ENCODE results near the gene CTSE.
"Not testable (repeated sequence)": the region's sequence is repeated elsewhere in the genome, so short reads cannot be mapped to it uniquely, and the experiment has no call there.

Gene CTSE

GRCh38 chr1:206023695-206024094 is at the start of gene CTSE:
Gene CTSE (minus strand): TSS chr1:206023895. CDS start chr1:206023791, 104 bp downstream.
- no peak for DNase-seq (ENCODE audit: low read depth in 1 of 2, low spot score in 1 of 2)
- no peak for TF ChIP-seq JUND (IDR thresholded peaks at IDR 0.05; ENCODE audit: low read depth)
- in situ Hi-C loops (cut with HindIII; ENCODE audit: low pct_unique_long_range_greater_than_20kb, low sequenced_read_pairs): no loop called here

DNA sequence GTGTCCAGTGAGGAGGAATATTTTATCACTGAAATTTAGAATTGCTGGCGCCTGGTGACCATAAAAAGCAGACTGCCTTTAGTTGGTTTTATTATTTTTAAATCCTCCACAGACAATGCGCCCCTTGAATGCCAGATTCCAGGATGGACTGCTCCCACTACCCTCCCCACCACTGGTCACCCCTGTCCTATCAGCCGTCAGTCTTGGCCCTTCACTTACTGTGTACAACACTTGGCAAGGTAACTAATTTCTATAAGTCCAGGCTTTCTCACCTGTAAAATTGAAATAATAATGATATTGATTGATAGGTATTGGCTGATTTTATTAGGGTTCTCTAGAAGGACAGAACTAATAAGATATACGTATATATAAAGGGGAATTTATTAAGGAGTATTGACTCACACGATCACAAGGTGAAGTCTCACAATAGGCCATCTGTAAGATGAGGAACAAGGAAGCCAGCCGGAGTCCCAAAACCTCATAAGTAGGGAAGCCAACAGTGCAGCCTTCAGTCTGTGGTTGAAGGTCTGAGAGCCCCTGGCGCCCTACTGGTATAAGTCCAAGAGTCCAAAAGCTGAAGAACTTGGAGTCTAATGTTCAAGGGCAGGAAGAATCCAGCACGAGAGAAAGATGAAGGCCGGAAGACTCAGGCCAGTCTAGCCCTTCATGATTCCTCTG is 47.1 kb upstream of the CTSE start:
- no peak for DNase-seq (ENCODE audit: low read depth in 1 of 2, low spot score in 1 of 2)
- in situ Hi-C loops (cut with HindIII; ENCODE audit: low pct_unique_long_range_greater_than_20kb, low sequenced_read_pairs): no loop called here
- no peak for TF ChIP-seq JUND (IDR thresholded peaks at IDR 0.05; ENCODE audit: low read depth)

- DNase-seq (ENCODE audit: low read depth in 1 of 2, low spot score in 1 of 2): no peak
- no peak for TF ChIP-seq JUND (IDR thresholded peaks at IDR 0.05; ENCODE audit: low read depth)
- in situ Hi-C loops (cut with HindIII; ENCODE audit: low pct_unique_long_range_greater_than_20kb, low sequenced_read_pairs): no loop called here
Observed at GRCh38 chr1:206068314-206068713, 44.6 kb upstream of the CTSE start.

DNA sequence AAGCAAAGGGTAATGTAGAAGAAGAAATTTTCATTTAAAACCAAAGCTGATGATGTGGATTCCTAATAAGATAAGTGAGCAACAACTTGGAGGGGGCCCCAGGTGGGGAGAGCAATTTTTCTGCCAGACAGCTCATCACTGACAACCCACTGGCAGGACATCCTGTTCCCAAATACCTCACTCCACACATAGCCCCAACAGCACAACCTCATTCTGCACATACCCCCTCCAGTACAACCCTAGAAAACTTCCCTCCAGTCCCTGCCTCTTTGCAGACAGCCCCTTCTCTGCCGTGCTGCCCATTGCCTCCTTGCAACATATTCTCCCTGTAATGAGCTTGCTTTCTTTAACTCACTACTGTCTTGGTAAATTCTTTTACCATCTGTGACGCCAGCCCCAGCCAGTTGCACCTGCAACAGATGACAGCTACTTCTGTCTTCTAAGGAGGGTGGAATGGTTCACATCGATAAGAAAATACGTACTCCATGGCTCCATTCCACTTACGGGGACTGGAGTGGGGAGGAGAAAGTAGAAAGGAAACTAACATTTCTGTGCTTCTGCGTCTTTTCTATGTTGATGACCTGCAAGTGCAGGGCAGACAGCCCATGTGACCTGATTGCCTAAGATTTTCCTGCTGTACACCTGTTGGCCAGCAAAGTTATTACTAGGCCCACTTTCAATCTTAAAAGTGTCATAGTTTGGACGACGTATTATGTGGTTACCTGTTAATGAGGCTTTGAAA is 44.0 kb upstream of the CTSE start:
- no peak for TF ChIP-seq JUND (IDR thresholded peaks at IDR 0.05; ENCODE audit: low read depth)
- no peak for DNase-seq (ENCODE audit: low read depth in 1 of 2, low spot score in 1 of 2)
- in situ Hi-C loops (cut with HindIII; ENCODE audit: low pct_unique_long_range_greater_than_20kb, low sequenced_read_pairs): no loop called here

DNA sequence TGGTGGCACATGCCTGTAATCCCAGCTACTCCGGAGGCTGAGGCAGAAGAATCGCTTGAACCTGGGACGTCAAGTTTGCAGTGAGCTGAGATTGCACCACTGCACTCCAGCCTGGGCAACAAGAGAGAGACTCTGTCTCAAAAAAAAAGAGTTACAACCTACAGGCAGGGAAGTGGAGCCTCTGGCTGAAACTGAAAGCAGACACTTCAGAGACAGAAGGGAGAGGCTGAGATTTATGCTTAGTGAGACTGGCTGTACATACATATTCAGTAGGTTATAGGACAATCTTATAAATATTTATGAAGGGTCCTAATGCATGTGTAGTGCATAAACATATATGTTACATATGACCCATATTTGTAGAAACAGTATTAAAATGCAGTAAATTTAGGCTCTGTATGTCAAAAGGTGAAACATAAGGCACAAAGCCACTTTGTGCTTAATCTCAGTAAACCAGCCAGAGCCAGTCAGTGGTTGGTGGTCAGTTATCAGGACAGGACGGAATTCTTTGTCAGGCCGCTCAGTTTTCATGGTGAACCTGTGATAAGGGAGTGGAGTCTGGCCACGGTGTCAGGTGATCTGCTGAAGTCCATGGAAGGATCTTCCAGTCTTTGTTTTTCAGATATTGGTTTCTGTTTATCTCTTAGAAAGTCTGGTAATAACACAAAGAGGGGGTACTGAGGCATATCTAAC is 42.9 kb upstream of the CTSE start:
- no peak for DNase-seq (ENCODE audit: low read depth in 1 of 2, low spot score in 1 of 2)
- no peak for TF ChIP-seq JUND (IDR thresholded peaks at IDR 0.05; ENCODE audit: low read depth)
- in situ Hi-C loops (cut with HindIII; ENCODE audit: low pct_unique_long_range_greater_than_20kb, low sequenced_read_pairs): no loop called here

GRCh38 chr1:206065547-206066145 is 42.0 kb upstream of the CTSE start:
- in situ Hi-C loops (cut with HindIII; ENCODE audit: low pct_unique_long_range_greater_than_20kb, low sequenced_read_pairs): no loop called here
- TF ChIP-seq JUND (IDR thresholded peaks at IDR 0.05; ENCODE audit: low read depth): no peak
- no peak for DNase-seq (ENCODE audit: low read depth in 1 of 2, low spot score in 1 of 2)

DNA sequence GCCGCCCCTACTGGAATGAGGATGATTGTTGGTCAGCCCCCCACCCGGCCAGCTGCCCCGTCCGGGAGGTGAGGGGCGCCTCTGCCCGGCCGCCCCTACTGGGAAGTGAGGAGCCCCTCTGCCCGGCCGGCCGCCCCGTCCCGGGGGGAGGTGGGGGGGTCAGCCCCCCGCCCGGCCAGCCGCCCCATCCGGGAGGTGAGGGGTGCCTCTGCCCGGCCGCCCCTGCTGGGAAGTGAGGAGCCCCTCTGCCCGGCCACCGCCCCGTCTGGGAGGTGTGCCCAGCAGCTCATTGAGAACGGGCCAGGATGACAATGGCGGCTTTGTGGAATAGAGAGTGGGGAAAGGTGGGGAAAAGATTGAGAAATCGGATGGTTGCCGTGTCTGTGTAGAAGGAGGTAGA is 40.8 kb upstream of the CTSE start:
- in situ Hi-C loops (cut with HindIII; ENCODE audit: low pct_unique_long_range_greater_than_20kb, low sequenced_read_pairs); DNase-seq (ENCODE audit: low read depth in 1 of 2, low spot score in 1 of 2): not testable (repeated sequence)

GRCh38 chr1:206064001-206064400 is 40.3 kb upstream of the CTSE start:
- DNase-seq (ENCODE audit: low read depth in 1 of 2, low spot score in 1 of 2); in situ Hi-C loops (cut with HindIII; ENCODE audit: low pct_unique_long_range_greater_than_20kb, low sequenced_read_pairs): not testable (repeated sequence)

- DNase-seq (ENCODE audit: low read depth in 1 of 2, low spot score in 1 of 2): no peak
- in situ Hi-C loops (cut with HindIII; ENCODE audit: low pct_unique_long_range_greater_than_20kb, low sequenced_read_pairs): no loop called here
- TF ChIP-seq JUND (IDR thresholded peaks at IDR 0.05; ENCODE audit: low read depth): no peak
Observed at GRCh38 chr1:206062464-206062863, 38.8 kb upstream of the CTSE start.

DNA sequence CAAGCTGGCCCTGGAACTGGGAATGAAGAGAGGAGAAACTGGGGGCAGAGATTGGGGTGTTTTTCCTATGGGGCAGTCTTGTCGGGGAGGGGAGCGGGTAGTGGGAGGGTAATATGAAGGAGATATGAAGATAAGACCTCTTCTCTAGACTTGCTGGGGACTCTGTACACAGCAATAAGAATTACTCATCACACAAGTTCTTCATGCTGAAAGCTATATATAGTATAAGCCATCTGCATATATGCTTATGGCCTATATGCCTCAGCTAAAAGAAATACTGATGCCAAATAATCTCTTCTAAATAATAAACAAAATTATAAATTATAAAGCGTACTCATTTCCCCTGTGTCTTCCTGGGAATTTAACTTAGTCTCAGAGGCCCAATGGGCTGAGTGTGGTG is 37.1 kb upstream of the CTSE start:
- DNase-seq (ENCODE audit: low read depth in 1 of 2, low spot score in 1 of 2): no peak
- in situ Hi-C loops (cut with HindIII; ENCODE audit: low pct_unique_long_range_greater_than_20kb, low sequenced_read_pairs): no loop called here
- no peak for TF ChIP-seq JUND (IDR thresholded peaks at IDR 0.05; ENCODE audit: low read depth)

DNA sequence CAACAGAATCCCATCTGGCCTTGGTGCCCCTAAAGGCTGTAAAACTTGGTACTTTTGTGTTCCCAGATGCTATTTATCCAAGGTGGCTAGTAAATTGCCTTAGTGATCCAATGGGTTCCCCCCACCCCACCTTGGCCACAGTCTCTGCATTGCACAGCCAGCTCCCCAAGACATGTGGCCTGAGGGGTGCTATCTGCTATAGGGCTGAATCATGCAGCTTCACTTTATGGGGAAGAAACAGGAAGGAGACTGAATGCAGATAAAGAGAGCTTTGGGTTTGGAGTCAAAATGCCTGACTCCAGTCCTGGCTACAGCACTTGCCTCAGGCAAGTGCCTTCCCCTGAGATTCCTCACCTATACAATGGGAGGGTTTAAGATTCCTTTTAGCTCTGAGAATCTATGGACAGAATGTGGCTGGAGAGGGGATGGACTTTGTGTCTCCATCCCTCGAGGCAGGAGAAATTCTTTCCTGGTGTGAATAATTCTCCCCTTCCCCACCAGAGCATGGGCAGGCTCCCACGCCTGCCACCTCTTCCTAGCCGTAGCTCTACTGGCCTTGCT is 35.7 kb upstream of the CTSE start:
- no peak for TF ChIP-seq JUND (IDR thresholded peaks at IDR 0.05; ENCODE audit: low read depth)
- no peak for DNase-seq (ENCODE audit: low read depth in 1 of 2, low spot score in 1 of 2)
- in situ Hi-C loops (cut with HindIII; ENCODE audit: low pct_unique_long_range_greater_than_20kb, low sequenced_read_pairs): no loop called here

DNA sequence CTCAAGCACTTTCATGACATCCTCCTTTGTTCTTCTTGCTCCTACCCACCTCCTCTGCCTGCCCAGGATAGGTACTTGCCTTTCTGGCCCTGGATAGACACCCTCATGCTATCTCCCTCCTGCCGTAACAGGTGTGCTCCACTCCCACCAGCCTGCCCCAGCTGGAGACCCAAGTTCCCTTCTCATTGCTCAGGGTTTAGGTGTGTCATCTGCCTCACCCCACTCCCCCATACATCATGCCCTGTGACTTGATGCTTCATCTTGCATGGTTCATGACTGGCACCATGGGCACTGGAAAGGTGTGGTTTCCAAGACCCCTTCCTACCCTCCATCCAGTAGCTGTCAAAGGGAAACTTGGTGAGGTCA is 35.2 kb upstream of the CTSE start:
- no peak for TF ChIP-seq JUND (IDR thresholded peaks at IDR 0.05; ENCODE audit: low read depth)
- no peak for DNase-seq (ENCODE audit: low read depth in 1 of 2, low spot score in 1 of 2)
- in situ Hi-C loops (cut with HindIII; ENCODE audit: low pct_unique_long_range_greater_than_20kb, low sequenced_read_pairs): no loop called here

GRCh38 chr1:206058289-206058926 is 34.7 kb upstream of the CTSE start:
- in situ Hi-C loops (cut with HindIII; ENCODE audit: low pct_unique_long_range_greater_than_20kb, low sequenced_read_pairs); DNase-seq (ENCODE audit: low read depth in 1 of 2, low spot score in 1 of 2): not testable (repeated sequence)

DNA sequence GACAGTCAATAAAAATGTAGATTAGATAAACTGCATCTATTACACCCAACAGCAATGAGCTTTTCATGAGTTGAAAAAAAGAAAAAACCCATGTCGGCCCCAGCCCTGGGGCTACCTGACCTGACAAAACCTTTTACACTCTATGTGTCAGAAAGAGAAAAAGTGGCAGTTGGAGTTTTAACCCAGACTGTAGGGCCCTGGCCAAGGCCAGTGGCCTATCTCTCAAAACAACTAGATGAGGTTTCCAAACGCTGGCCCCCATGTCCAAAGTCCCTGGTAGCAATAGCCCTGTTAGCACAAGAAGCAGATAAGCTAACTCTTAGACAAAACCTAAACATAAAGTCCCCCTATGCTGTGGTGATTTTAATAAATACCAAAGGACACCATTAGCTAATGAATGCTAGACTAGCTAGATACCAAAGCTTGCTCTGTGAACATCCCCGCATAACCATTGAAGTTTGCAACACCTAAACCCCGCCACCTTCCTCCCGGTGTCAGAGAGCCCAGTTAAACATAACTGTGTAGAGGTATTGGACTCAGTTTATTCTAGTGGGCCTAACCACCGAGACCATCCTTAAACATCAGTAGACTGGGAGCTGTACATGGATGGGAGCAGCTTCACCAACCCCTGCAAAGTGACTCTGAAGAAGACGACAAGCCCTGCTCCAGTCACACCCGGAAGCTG is 32.1 kb upstream of the CTSE start:
- in situ Hi-C loops (cut with HindIII; ENCODE audit: low pct_unique_long_range_greater_than_20kb, low sequenced_read_pairs): not testable (repeated sequence)

DNA sequence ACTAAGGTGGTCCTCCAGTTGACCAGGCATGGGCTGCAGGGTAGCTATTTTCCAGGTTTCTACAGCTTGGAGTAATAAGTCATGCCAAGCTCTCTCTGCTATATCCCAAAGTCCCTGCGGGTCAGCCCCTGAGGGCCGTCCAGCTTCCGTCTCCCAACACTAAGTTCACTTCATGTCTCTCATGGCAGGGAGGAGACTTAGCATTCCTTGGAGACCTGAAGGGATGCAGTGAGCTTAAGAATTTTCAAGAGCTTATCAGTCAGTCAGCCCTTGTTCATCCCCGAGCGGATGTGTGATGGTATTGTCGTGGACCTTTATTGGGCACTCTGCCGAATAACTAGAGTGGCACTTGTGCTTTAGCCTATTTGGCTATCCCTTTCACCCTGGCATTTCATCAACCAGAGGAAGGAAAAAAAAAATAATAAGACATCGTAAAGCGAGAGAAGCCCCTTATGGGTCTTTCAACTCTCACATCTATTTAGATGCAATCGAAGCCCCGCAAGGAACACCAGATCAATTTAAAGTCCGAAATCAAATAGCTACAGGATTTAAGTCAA is 31.5 kb upstream of the CTSE start:
- in situ Hi-C loops (cut with HindIII; ENCODE audit: low pct_unique_long_range_greater_than_20kb, low sequenced_read_pairs); DNase-seq (ENCODE audit: low read depth in 1 of 2, low spot score in 1 of 2): not testable (repeated sequence)

More for the DNA sequence above, 32.1 kb upstream of the CTSE start:
- DNase-seq (ENCODE audit: low read depth in 1 of 2, low spot score in 1 of 2): not testable (repeated sequence)

DNA sequence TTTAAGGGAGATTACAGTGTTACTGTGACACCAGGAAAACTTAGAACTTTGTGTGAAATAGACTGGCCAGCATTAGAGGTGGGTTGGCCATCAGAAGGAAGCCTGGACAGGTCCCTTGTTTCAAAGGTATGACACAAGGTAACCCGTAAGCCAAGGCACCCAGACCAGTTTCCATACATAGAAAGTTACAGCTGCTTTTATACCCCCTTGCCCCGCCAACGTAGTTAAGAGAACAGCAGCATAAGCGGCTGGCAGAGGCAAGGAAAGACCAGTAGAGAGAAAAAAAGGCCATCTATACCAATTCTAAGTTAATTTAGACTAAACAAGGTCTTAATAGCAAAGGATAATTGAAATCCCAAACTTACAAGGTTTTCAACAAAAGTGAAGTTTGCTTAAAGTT is 29.9 kb upstream of the CTSE start:
- in situ Hi-C loops (cut with HindIII; ENCODE audit: low pct_unique_long_range_greater_than_20kb, low sequenced_read_pairs): not testable (repeated sequence)

More for the DNA sequence above, 29.9 kb upstream of the CTSE start:
- not testable (repeated sequence) for DNase-seq (ENCODE audit: low read depth in 1 of 2, low spot score in 1 of 2)

Measured in T47D (cell line).